Measurements from ENCODE around the gene ZNF236. TPM values are rescaled to one million over a fixed set of nuclear protein-coding genes. Genes with fewer than 3 reads are reported as not detected.

ZNF236 gene
- total RNA-seq, 1 donor from 2014 or later: 27.4 TPM

- no peak overlapping the region for H3K27ac Mint-ChIP-seq
- CTCF ChIA-PET: no interaction called here
- peaks cover 12% of the 10 kb centered on the region for H3K4me1 Mint-ChIP-seq
These were observed 93.1 kb downstream of the ZNF236 start for GRCh38 chr18:76915456-76915855.

DNA sequence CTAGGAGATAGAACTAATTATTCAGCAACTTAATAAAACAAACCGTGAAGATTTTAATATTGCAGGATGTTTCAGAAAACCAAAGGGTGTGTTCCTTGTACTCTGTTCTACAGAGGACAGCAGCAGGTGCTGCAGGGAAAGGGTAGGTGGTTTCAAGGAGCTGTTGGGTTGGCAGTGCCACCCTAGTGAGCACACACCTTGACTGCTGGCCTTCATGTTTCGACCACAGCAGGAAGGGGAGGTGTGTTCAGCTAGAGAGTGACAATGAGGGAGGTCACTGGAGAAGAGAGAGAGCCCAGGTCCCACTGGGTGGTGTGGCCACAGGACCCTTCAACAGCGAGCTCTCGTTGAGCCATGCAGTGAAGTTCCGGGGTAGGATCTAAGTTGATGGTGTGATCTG lies 98.6 kb downstream of the ZNF236 start:
- H3K27ac Mint-ChIP-seq: no peak overlapping the region
- DNase-seq: no peak
- ATAC-seq (ENCODE audit: low read depth): no peak
- H3K27me3 Mint-ChIP-seq: no peaks in the 10 kb centered on the region
- no peak overlapping the region for H3K4me3 Mint-ChIP-seq
- no peaks in the 10 kb centered on the region for H3K9me3 Mint-ChIP-seq
- POLR2A ChIA-PET: interaction anchor here (1.5 to 2.0 kb wide), 2 partner anchors 60 to 133 kb away, joined by 5 to 7 read pairs; no protein-coding TSS in a partner anchor
- CTCF ChIA-PET: interaction anchor here (0.7 to 8.8 kb wide), 7 partner anchors 18 to 289 kb away, joined by 3 to 182 read pairs (median 14); no protein-coding TSS in a partner anchor
- H3K36me3 Mint-ChIP-seq (ENCODE audit: low read depth): peaks cover 80% of the 10 kb centered on the region
- intact Hi-C loops (cut with micrococcal nuclease): loop anchor here (5.0 to 10.0 kb wide), 2 partner anchors 504 to 781 kb away; no protein-coding TSS in a partner anchor
- TF ChIP-seq, protein P1, sequence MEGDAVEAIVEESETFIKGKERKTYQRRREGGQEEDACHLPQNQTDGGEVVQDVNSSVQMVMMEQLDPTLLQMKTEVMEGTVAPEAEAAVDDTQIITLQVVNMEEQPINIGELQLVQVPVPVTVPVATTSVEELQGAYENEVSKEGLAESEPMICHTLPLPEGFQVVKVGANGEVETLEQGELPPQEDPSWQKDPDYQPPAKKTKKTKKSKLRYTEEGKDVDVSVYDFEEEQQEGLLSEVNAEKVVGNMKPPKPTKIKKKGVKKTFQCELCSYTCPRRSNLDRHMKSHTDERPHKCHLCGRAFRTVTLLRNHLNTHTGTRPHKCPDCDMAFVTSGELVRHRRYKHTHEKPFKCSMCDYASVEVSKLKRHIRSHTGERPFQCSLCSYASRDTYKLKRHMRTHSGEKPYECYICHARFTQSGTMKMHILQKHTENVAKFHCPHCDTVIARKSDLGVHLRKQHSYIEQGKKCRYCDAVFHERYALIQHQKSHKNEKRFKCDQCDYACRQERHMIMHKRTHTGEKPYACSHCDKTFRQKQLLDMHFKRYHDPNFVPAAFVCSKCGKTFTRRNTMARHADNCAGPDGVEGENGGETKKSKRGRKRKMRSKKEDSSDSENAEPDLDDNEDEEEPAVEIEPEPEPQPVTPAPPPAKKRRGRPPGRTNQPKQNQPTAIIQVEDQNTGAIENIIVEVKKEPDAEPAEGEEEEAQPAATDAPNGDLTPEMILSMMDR (IDR thresholded peaks at IDR 0.05): no peak
- peaks cover 8% of the 10 kb centered on the region for H3K4me1 Mint-ChIP-seq

More at GRCh38 chr18:76915456-76915855, 93.1 kb downstream of the ZNF236 start:
- TF ChIP-seq, protein P1 (IDR thresholded peaks at IDR 0.05): no peak
- POLR2A ChIA-PET: no interaction called here
- H3K27me3 Mint-ChIP-seq: no peaks in the 10 kb centered on the region
- H3K9me3 Mint-ChIP-seq: no peaks in the 10 kb centered on the region
- no peak overlapping the region for H3K4me3 Mint-ChIP-seq
- DNase-seq (no peak), ATAC-seq (ENCODE audit: low read depth) (no peak)
- intact Hi-C loops (cut with micrococcal nuclease): no loop called here
- peaks cover 80% of the 10 kb centered on the region for H3K36me3 Mint-ChIP-seq (ENCODE audit: low read depth)

GRCh38 chr18:76922107-76922506 lies 99.8 kb downstream of the ZNF236 start:
- intact Hi-C loops (cut with micrococcal nuclease): loop anchor here (1.0 to 10.0 kb wide), 8 partner anchors 61 to 780 kb away; no protein-coding TSS in a partner anchor
- TF ChIP-seq, protein P1 (IDR thresholded peaks at IDR 0.05): no peak
- peak overlapping the region; percentile 13 for H3K4me3 Mint-ChIP-seq
- no peaks in the 10 kb centered on the region for H3K9me3 Mint-ChIP-seq
- DNase-seq: peak; percentile 39
- ChIA-PET POLR2A (interaction anchor here (0.7 to 2.0 kb wide), 9 partner anchors 13 to 287 kb away, joined by 3 to 12 read pairs (median 4); no protein-coding TSS in a partner anchor), CTCF (interaction anchor here (0.6 to 8.8 kb wide), 22 partner anchors 9 to 728 kb away, joined by 3 to 182 read pairs (median 5); no protein-coding TSS in a partner anchor)
- peak; percentile 100 for ATAC-seq (ENCODE audit: low read depth)
- H3K27me3 Mint-ChIP-seq: no peaks in the 10 kb centered on the region
- H3K27ac Mint-ChIP-seq: peak overlapping the region; percentile 57
- peaks cover 8% of the 10 kb centered on the region for H3K4me1 Mint-ChIP-seq
- peaks cover 78% of the 10 kb centered on the region for H3K36me3 Mint-ChIP-seq (ENCODE audit: low read depth)

- intact Hi-C loops (cut with micrococcal nuclease): loop anchor here (2.0 to 10.0 kb wide), 3 partner anchors 501 to 779 kb away; no protein-coding TSS in a partner anchor
- ATAC-seq (ENCODE audit: low read depth) (no peak), DNase-seq (no peak)
- peaks cover 81% of the 10 kb centered on the region for H3K36me3 Mint-ChIP-seq (ENCODE audit: low read depth)
- no peaks in the 10 kb centered on the region for H3K27me3 Mint-ChIP-seq
- TF ChIP-seq, protein P1 (IDR thresholded peaks at IDR 0.05): no peak
- H3K4me3 Mint-ChIP-seq: no peak overlapping the region
- CTCF ChIA-PET: interaction anchor here (1.7 to 8.8 kb wide), 3 partner anchors 60 to 287 kb away, joined by 5 to 182 read pairs (median 44); no protein-coding TSS in a partner anchor
- H3K4me1 Mint-ChIP-seq: peaks cover 8% of the 10 kb centered on the region
- H3K27ac Mint-ChIP-seq: no peak overlapping the region
- H3K9me3 Mint-ChIP-seq: no peaks in the 10 kb centered on the region
- POLR2A ChIA-PET: interaction anchor here (1.2 kb wide), 1 partner anchor 60 kb away, joined by 3 read pairs; no protein-coding TSS in a partner anchor
These were observed 101.2 kb downstream of the ZNF236 start for GRCh38 chr18:76923485-76924085.

DNA sequence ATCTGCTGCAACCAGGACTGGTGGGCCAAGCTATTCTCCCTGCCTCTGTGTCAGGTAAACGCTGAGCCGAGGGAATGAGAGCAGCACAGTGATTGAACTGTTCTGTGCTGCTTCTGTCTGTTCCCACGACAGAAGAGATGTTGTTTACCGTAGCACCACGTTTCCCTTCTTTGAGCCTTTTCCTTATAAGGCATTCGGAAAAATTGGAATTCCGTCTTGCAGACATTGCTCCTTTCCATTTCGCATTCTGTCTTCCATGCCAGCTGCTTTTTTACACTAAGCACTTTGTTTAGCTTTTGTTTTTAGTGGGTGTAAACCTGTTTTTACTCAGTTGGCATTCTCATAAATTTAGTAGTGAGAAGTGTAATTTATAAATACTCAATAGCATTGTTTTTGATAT lies 103.1 kb downstream of the ZNF236 start:
- H3K36me3 Mint-ChIP-seq (ENCODE audit: low read depth): peaks cover 81% of the 10 kb centered on the region
- DNase-seq (no peak), ATAC-seq (ENCODE audit: low read depth) (no peak)
- intact Hi-C loops (cut with micrococcal nuclease): loop anchor here (10.0 kb wide), 1 partner anchor 499 kb away; no protein-coding TSS in a partner anchor
- no peaks in the 10 kb centered on the region for H3K27me3 Mint-ChIP-seq
- H3K4me3 Mint-ChIP-seq: no peak overlapping the region
- TF ChIP-seq, protein P1 (IDR thresholded peaks at IDR 0.05): no peak
- POLR2A ChIA-PET: no interaction called here
- CTCF ChIA-PET: interaction anchor here (0.9 to 8.8 kb wide), 2 partner anchors 40 to 58 kb away, joined by 3 to 182 read pairs; no protein-coding TSS in a partner anchor
- H3K4me1 Mint-ChIP-seq: peaks cover 11% of the 10 kb centered on the region
- H3K27ac Mint-ChIP-seq: no peak overlapping the region
- H3K9me3 Mint-ChIP-seq: no peaks in the 10 kb centered on the region

Data from activated B cell treated with CpG ODN at 0.5 μM for 24 hours (primary cell).